Measurements from ENCODE around the gene VAPB. TPM values are rescaled to one million over a fixed set of nuclear protein-coding genes. Genes with fewer than 3 reads are reported as not detected.

VAPB gene
- polyA plus RNA-seq, 1 experiment: 43.8 TPM

DNA sequence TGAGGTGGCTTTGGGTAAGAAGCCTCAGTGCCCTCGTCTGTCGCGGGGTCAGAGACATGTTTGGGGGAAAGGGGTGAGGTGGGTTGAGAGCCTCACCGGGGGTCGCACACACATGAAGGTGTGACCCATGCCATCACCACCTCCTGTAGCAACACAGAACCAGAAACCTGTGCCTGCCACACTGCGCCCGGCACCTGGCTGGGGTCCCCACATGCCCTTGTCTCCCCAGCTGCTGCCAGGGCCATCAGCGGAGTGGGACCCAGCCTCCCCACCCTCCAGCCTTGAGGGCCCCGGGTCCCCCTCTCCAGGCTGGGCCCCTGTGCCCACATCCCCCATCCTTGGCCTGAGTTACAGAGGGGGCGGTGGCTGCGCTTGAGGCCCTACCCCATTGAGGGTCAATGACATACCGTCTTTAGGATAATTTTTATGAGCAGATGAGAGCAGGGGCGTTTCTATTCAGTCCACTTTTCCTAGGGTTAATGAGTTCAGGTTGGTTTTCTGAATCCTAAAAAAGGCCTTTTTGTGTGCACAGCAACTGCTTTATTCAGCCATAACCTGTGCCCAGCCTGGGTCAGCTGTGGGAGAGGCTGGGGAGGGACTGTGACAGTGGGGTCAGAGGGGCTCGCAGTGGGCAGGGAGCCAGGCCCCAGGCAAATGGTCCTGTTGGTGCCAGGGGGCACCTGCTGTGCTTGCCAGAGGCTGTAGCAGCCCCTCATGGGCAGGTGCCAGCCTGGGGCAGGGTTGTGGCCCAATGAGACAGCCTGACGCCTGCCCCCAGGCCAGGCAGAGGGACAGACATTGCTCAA, 106.8 kb downstream of the VAPB start:
- Histone ChIP-seq H3K4me3 (ENCODE audit: low read depth, low read length) (no peak overlapping the region), H3K9me3 (ENCODE audit: control insufficient read depth, insufficient read depth, low read length) (no peaks in the 10 kb centered on the region), H3K27ac (ENCODE audit: low read depth, low read length) (no peak overlapping the region), H3K27me3 (ENCODE audit: control insufficient read depth, insufficient read depth, low read length) (no peaks in the 10 kb centered on the region)
- POLR2A ChIA-PET: no interaction called here
- TF ChIP-seq, protein P1, sequence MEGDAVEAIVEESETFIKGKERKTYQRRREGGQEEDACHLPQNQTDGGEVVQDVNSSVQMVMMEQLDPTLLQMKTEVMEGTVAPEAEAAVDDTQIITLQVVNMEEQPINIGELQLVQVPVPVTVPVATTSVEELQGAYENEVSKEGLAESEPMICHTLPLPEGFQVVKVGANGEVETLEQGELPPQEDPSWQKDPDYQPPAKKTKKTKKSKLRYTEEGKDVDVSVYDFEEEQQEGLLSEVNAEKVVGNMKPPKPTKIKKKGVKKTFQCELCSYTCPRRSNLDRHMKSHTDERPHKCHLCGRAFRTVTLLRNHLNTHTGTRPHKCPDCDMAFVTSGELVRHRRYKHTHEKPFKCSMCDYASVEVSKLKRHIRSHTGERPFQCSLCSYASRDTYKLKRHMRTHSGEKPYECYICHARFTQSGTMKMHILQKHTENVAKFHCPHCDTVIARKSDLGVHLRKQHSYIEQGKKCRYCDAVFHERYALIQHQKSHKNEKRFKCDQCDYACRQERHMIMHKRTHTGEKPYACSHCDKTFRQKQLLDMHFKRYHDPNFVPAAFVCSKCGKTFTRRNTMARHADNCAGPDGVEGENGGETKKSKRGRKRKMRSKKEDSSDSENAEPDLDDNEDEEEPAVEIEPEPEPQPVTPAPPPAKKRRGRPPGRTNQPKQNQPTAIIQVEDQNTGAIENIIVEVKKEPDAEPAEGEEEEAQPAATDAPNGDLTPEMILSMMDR (IDR thresholded peaks at IDR 0.05; ENCODE audit: low read depth, low read length): no peak
- CTCF ChIA-PET: no interaction called here
- DNase-seq (ENCODE audit: low read depth, low spot score): no peak

DNA sequence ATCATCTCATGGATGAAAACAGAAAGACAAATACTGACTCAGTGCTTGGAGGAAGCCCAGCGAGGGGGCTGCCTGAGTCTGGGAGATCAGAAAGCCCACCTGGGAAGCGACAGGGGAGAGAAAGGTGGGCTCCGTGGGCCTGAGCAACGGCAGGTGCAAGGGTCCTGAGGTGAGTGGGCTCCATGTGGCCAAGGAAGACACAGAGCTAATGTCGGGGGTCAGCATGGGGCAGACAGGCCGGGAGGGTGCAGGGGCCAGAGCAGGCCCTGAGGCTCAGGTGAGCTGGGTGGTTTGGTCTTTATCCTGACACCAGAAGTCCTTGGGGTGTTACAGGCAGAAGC, 107.4 kb downstream of the VAPB start:
- POLR2A ChIA-PET: no interaction called here

DNA sequence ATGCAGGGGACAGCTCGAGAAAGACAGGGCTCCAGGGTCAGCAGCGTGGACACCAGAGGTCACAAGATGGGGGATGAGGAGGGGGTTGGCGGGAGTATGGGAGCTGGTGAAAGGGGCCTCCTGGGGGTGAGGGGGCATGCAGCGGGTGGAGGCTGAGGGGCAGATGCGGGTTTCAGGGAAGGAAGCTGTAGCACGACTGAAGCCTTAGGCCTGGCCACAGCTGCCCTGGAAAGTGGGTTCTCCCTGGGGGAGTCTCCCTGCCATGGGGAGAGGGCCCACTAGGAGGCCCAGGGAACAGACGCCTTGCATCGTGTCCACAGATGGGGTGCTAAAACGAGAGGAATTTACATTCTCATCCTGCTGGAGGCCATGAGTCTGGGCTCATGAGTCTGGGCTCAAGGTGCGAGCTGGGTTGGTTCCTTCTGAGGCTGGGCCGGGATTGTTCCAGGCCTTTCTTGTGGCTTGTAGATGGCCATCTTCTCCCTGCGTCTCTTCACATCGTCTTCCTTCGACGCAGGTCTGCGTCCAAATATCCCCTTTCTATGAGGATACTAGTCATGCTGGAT, 108.1 kb downstream of the VAPB start:
- POLR2A ChIA-PET: no interaction called here
- no peak overlapping the region for H3K27ac ChIP-seq (ENCODE audit: low read depth, low read length)
- CTCF ChIA-PET: interaction anchor here (0.5 kb wide), 1 partner anchor 14 kb away, joined by 3 read pairs; no protein-coding TSS in a partner anchor

More for the DNA sequence above, 107.4 kb downstream of the VAPB start:
- TF ChIP-seq, protein P1 (IDR thresholded peaks at IDR 0.05; ENCODE audit: low read depth, low read length): no peak
- DNase-seq (ENCODE audit: low read depth, low spot score): no peak
- no peak overlapping the region for H3K4me3 ChIP-seq (ENCODE audit: low read depth, low read length)
- peaks cover under 1% of the 10 kb centered on the region; the same call in 1 of the 2 replicates for H3K9me3 ChIP-seq (ENCODE audit: control insufficient read depth, insufficient read depth, low read length)
- CTCF ChIA-PET: no interaction called here
- no peaks in the 10 kb centered on the region for H3K27me3 ChIP-seq (ENCODE audit: control insufficient read depth, insufficient read depth, low read length)
- H3K27ac ChIP-seq (ENCODE audit: low read depth, low read length): no peak overlapping the region

DNA sequence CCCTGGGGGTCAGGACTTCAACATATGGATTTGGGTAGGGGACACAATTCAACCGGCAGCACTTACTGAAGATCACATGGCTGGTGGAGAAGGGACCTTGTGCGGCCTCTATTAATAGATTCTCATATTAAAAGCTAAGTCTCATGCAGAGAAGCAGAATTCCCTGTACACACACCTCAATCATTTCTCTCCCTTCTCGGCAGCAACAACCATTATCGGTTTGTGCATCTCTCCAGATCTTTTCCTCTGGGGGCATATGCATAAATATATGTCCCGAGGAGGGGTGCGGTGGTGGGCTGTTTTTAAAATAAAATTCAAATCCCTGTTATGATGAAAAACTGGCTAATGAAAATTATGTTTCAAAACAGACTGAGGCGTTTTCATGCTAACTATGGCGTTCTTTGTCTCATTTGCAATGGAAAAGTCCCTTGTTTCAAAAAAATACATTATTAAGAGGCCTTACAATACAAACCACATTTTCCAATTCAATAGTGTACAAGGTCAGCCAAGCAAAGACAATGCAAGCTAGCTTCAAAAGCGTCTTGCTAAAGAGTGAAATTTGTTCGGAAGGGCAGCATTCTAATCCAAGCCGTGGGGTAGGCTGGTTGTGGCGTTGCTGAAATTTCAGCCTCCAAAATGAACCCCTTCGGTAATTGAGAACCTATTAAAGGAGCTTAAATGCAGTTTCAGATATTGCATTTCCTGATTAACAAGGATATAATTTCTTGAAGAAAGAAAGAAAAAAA, 108.9 kb downstream of the VAPB start:
- Histone ChIP-seq H3K9me3 (ENCODE audit: control insufficient read depth, insufficient read depth, low read length) (peaks cover 5% of the 10 kb centered on the region; the same call in 1 of the 2 replicates), H3K27me3 (ENCODE audit: control insufficient read depth, insufficient read depth, low read length) (no peaks in the 10 kb centered on the region), H3K4me3 (ENCODE audit: low read depth, low read length) (no peak overlapping the region), H3K27ac (ENCODE audit: low read depth, low read length) (no peak overlapping the region)
- ChIA-PET POLR2A (no interaction called here), CTCF (no interaction called here)
- TF ChIP-seq, protein P1 (IDR thresholded peaks at IDR 0.05; ENCODE audit: low read depth, low read length): no peak
- no peak for DNase-seq (ENCODE audit: low read depth, low spot score)

More for the DNA sequence above, 108.1 kb downstream of the VAPB start:
- TF ChIP-seq, protein P1 (IDR thresholded peaks at IDR 0.05; ENCODE audit: low read depth, low read length): no peak
- DNase-seq (ENCODE audit: low read depth, low spot score): no peak
- no peaks in the 10 kb centered on the region for H3K27me3 ChIP-seq (ENCODE audit: control insufficient read depth, insufficient read depth, low read length)
- H3K9me3 ChIP-seq (ENCODE audit: control insufficient read depth, insufficient read depth, low read length): peaks cover 5% of the 10 kb centered on the region; the same call in 1 of the 2 replicates
- H3K4me3 ChIP-seq (ENCODE audit: low read depth, low read length): no peak overlapping the region
